Tibial nerve (tissue), 3 donors: ENCODE data around the gene GPC6.

ENCODE experiments used
- CTCF ChIP-seq, 5 experiments: fragments of 200-600 bp in 3 of 5; fragments of 450-650 bp in 2 of 5; sonication (generic) in 3 of 5; IDR thresholded peaks; one replicate each; pipeline ENCODE4 v1.5.1; 2016 to 2019; ENCODE audit warnings: antibody characterized with exemption in 5 of 5, mild to moderate bottlenecking in 3 of 5, moderate library complexity in 2 of 5
- POLR2A ChIP-seq, 2 donors: fragments of 450-650 bp; IDR thresholded peaks; one replicate each; pipeline ENCODE4 v1.6.1; 2017; ENCODE audit warnings: antibody characterized with exemption in 2 of 2, mild to moderate bottlenecking in 2 of 2, moderate library complexity in 2 of 2

DNA sequence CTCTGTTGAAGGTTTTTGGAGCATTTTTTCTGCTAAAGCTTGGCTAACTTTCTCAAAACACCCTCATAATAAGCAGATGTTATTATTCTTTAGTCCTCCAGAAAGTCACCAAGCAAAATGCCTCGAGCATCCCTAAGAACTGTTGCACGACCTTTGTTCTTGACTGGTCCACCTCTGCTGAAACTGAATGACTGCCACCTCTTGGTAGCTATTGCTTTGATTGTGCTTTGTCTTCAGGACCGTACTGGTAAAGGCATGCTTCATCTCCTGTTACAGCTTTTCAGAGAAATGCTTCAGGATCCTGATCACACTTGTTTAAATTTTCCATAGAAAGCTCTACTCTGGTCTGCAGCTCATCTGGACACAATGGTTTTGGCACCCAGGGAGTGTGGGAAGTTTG lies 998.1 kb downstream of the GPC6 start:
- TF ChIP-seq CTCF (IDR thresholded peaks at IDR 0.05) = no peak
- no peak for TF ChIP-seq POLR2A (IDR thresholded peaks at IDR 0.05)
